Neural cell (in vitro differentiated cells): ENCODE measurements around the gene SERPINA9. TPM values are rescaled to one million over a fixed set of nuclear protein-coding genes. Genes with fewer than 3 reads are reported as not detected.

Source experiments
- H2AFZ ChIP-seq: fragments of 200-600, 300-800 bp; sonication (generic), shearing (Covaris generic); 2 replicates; pipeline ENCODE4 v1.6.0; 2014; ENCODE audit warnings: low read depth, mild to moderate bottlenecking, antibody characterized with exemption, low read length, moderate library complexity
- H3F3A ChIP-seq: fragments of 200-600 bp; shearing (Covaris generic); 2 replicates; pipeline ENCODE4 v1.6.1; 2016; ENCODE audit warnings: mild to moderate bottlenecking, moderate library complexity, mixed read lengths, antibody characterized with exemption, low read length; ENCODE audit not compliant: insufficient read depth, poor library complexity, severe bottlenecking
- H3K27ac ChIP-seq: fragments of 200-600, 300-800 bp; sonication (generic), shearing (Covaris generic); 2 replicates; pipeline ENCODE4 v1.5.1; 2014; ENCODE audit warnings: mild to moderate bottlenecking, low read length, moderate library complexity
- H3K27me3 ChIP-seq: fragments of 300-800, 200-600 bp; sonication (generic), shearing (Covaris generic); 2 replicates; pipeline ENCODE4 v1.6.0; 2014; ENCODE audit warnings: mild to moderate bottlenecking, low read depth, low read length, moderate library complexity; ENCODE audit not compliant: insufficient read depth
- H3K36me3 ChIP-seq: fragments of 300-800, 200-600 bp; sonication (generic), shearing (Covaris generic); 2 replicates; pipeline ENCODE4 v1.5.1; 2014; ENCODE audit warnings: mild to moderate bottlenecking, antibody characterized with exemption, low read length, moderate library complexity; ENCODE audit not compliant: insufficient read depth
- H3K4me2 ChIP-seq: fragments of 300-800, 200-600 bp; sonication (generic), shearing (Covaris generic); 2 replicates; pipeline ENCODE4 v1.6.0; 2014; ENCODE audit warnings: mild to moderate bottlenecking, low read length
- H3K4me3 ChIP-seq: fragments of 300-800, 200-600 bp; sonication (generic), shearing (Covaris generic); 2 replicates; pipeline ENCODE4 v1.5.1; 2014; ENCODE audit warnings: mild to moderate bottlenecking, low read length, moderate library complexity
- H3K79me2 ChIP-seq: fragments of 200-600 bp; shearing (Covaris generic); replicated peaks from 2 replicates; pipeline ENCODE4 v1.6.0; 2014; ENCODE audit warnings: mild to moderate bottlenecking, low read length, moderate library complexity; ENCODE audit not compliant: insufficient read depth
- H3K9ac ChIP-seq: fragments of 300-800, 200-600 bp; sonication (generic), shearing (Covaris generic); 2 replicates; pipeline ENCODE4 v1.6.1; 2016; ENCODE audit warnings: mild to moderate bottlenecking, low read length, mixed read lengths
- H3K9me2 ChIP-seq: fragments of 200-600 bp; shearing (Covaris generic); 2 replicates; pipeline ENCODE4 v1.6.1; 2016; ENCODE audit warnings: mild to moderate bottlenecking, low read length, mixed read lengths; ENCODE audit not compliant: insufficient read depth
- H3K9me3 ChIP-seq: fragments of 200-600, 300-800 bp; sonication (generic), shearing (Covaris generic); 2 replicates; pipeline ENCODE4 v1.6.1; 2016; ENCODE audit warnings: mild to moderate bottlenecking, mixed run types, low read length, moderate library complexity, mixed read lengths
- H4K20me1 ChIP-seq: fragments of 200-600 bp; shearing (Covaris generic); 2 replicates; pipeline ENCODE4 v1.6.1; 2016; ENCODE audit warnings: mild to moderate bottlenecking, mixed run types; ENCODE audit not compliant: insufficient read depth
- CTCF ChIP-seq: fragments of 450-650 bp; IDR thresholded peaks from 2 replicates; pipeline ENCODE4 v1.5.1; 2014; ENCODE audit warnings: antibody characterized with exemption, mild to moderate bottlenecking, moderate library complexity; ENCODE audit not compliant: poor library complexity, severe bottlenecking
- EP300 ChIP-seq: fragments of 450-650 bp; conservative IDR thresholded peaks from 2 replicates; pipeline ENCODE4 v1.6.1; 2014; ENCODE audit warnings: antibody characterized with exemption, mild to moderate bottlenecking, moderate library complexity; ENCODE audit not compliant: poor library complexity, severe bottlenecking
- EZH2 ChIP-seq: fragments of 200-600, 300-800 bp; shearing (Covaris generic), sonication (generic); IDR thresholded peaks from 2 replicates; pipeline ENCODE4 v1.6.1; 2014; ENCODE audit warnings: antibody characterized with exemption, low read length, borderline replicate concordance, mild to moderate bottlenecking; ENCODE audit not compliant: insufficient read depth, poor library complexity, severe bottlenecking
- MXI1 ChIP-seq: fragments of 450-650 bp; conservative IDR thresholded peaks from 2 replicates; pipeline ENCODE4 v1.6.1; 2014; ENCODE audit warnings: antibody characterized with exemption, mild to moderate bottlenecking; ENCODE audit not compliant: poor library complexity, severe bottlenecking
- POLR2AphosphoS5 ChIP-seq: IDR thresholded peaks from 2 replicates; pipeline ENCODE4 v1.6.1; 2012
- RAD21 ChIP-seq: fragments of 450-650 bp; conservative IDR thresholded peaks from 2 replicates; pipeline ENCODE4 v1.6.1; 2014; ENCODE audit warnings: antibody characterized with exemption, mild to moderate bottlenecking, moderate library complexity
- REST ChIP-seq: IDR thresholded peaks from 2 replicates; pipeline ENCODE4 v1.6.1; 2012; ENCODE audit warnings: borderline replicate concordance
- SMC3 ChIP-seq: fragments of 450-650 bp; conservative IDR thresholded peaks from 2 replicates; pipeline ENCODE4 v1.6.1; 2014; ENCODE audit warnings: antibody characterized with exemption, mild to moderate bottlenecking, moderate library complexity; ENCODE audit not compliant: poor library complexity
- TAF1 ChIP-seq: IDR thresholded peaks from 2 replicates; pipeline ENCODE4 v1.6.1; 2012; ENCODE audit warnings: low read depth
- polyA plus RNA-seq: library from polyadenylated mRNA; depleted of rRNA; stranded (reverse); fragments of >200 nt; gene quantifications from 2 replicates; pipeline ENCODE4 v1.2.3, GENCODE V29; 2014

SERPINA9 gene
- polyA plus RNA-seq, 1 donor from 2014 or later, result not detected

- no peak overlapping the region for H3K27ac ChIP-seq
- H3K9me3 ChIP-seq, result no peaks in the 10 kb centered on the region
- H3F3A ChIP-seq, result no peaks in the 10 kb centered on the region
- H3K4me3 ChIP-seq, result no peak overlapping the region
- no peaks in the 10 kb centered on the region for H3K36me3 ChIP-seq
- no peaks in the 10 kb centered on the region for H3K27me3 ChIP-seq
- no peak overlapping the region for H2AFZ ChIP-seq
- H4K20me1 ChIP-seq, result no peaks in the 10 kb centered on the region
- no peaks in the 10 kb centered on the region for H3K9me2 ChIP-seq
- TF ChIP-seq CTCF (no peak), SMC3 (no peak), EP300 (no peak), REST (no peak)
- no peak overlapping the region for H3K9ac ChIP-seq
- no peaks in the 10 kb centered on the region for H3K79me2 ChIP-seq
- H3K4me2 ChIP-seq, result no peak overlapping the region
These were observed 25.9 kb upstream of the SERPINA9 start for GRCh38 chr14:94501588-94502516.

GRCh38 chr14:94500264-94500663 is 24.3 kb upstream of the SERPINA9 start:
- Histone ChIP-seq H2AFZ (no peak overlapping the region), H3K27me3 (no peaks in the 10 kb centered on the region), H3K9me3 (no peaks in the 10 kb centered on the region), H3K79me2 (no peaks in the 10 kb centered on the region), H3K9me2 (no peaks in the 10 kb centered on the region), H3K36me3 (no peaks in the 10 kb centered on the region), H3K4me3 (no peak overlapping the region), H3F3A (no peaks in the 10 kb centered on the region), H3K9ac (no peak overlapping the region), H3K4me2 (no peak overlapping the region), H4K20me1 (no peaks in the 10 kb centered on the region), H3K27ac (no peak overlapping the region)
- TF ChIP-seq POLR2AphosphoS5 (no peak), TAF1 (no peak), EZH2 (no peak), CTCF (no peak), EP300 (no peak), REST (no peak), RAD21 (no peak), MXI1 (no peak), SMC3 (no peak)
